Neural progenitor cell (in vitro differentiated cells): ENCODE results near the gene ATP5F1E. TPM values are rescaled to one million over a fixed set of nuclear protein-coding genes. Genes with fewer than 3 reads are reported as not detected.

Experiments used
- DNase-seq: peaks from one replicate; pipeline ENCODE4 v3.0.0-alpha.2; 2016; ENCODE audit warnings: low spot score
- H2AFZ ChIP-seq: fragments of 200-600 bp; sonication (generic); replicated peaks from 2 replicates; pipeline ENCODE4 v1.6.1; 2016; ENCODE audit warnings: antibody characterized with exemption
- H3F3A ChIP-seq: fragments of 200-600 bp; sonication (generic); 2 replicates; pipeline ENCODE4 v1.6.1; 2016; ENCODE audit warnings: antibody characterized with exemption, low read depth
- H3K27ac ChIP-seq: fragments of 200-600 bp; sonication (generic); 2 replicates; pipeline ENCODE4 v1.5.1; 2016; ENCODE audit warnings: mild to moderate bottlenecking
- H3K27me3 ChIP-seq: fragments of 200-600 bp; sonication (generic); 2 replicates; pipeline ENCODE4 v1.6.1; 2016; ENCODE audit warnings: mild to moderate bottlenecking, moderate library complexity
- H3K36me3 ChIP-seq: fragments of 200-600 bp; sonication (generic); 2 replicates; pipeline ENCODE4 v1.5.1; 2016
- H3K4me1 ChIP-seq: fragments of 200-600 bp; sonication (generic); 2 replicates; pipeline ENCODE4 v1.6.1; 2016; ENCODE audit warnings: mixed run types
- H3K4me2 ChIP-seq: fragments of 200-600 bp; sonication (generic); 2 replicates; pipeline ENCODE4 v1.6.1; 2016
- H3K4me3 ChIP-seq: fragments of 200-600 bp; sonication (generic); 2 replicates; pipeline ENCODE4 v1.5.1; 2016
- H3K79me2 ChIP-seq: fragments of 200-600 bp; sonication (generic); 2 replicates; pipeline ENCODE4 v1.6.1; 2016; ENCODE audit warnings: low read depth
- H3K9ac ChIP-seq: fragments of 200-600 bp; sonication (generic); 2 replicates; pipeline ENCODE4 v1.6.1; 2016
- H3K9me3 ChIP-seq: fragments of 200-600 bp; sonication (generic); 2 replicates; pipeline ENCODE4 v1.5.1; 2016; ENCODE audit warnings: low read depth
- H4K20me1 ChIP-seq: fragments of 200-600 bp; sonication (generic); 2 replicates; pipeline ENCODE4 v1.6.1; 2016; ENCODE audit warnings: low read depth
- H3K27ac Mint-ChIP-seq: 3 replicates; pipeline ENCODE4 v1.8.0; 2021; ENCODE audit warnings: mixed read lengths
- H3K27me3 Mint-ChIP-seq: 2 replicates; pipeline ENCODE4 v1.8.0; 2022; ENCODE audit warnings: low read depth, mild to moderate bottlenecking, inconsistent platforms, moderate library complexity, mixed read lengths; ENCODE audit not compliant: insufficient read depth
- H3K36me3 Mint-ChIP-seq: 3 replicates; pipeline ENCODE4 v1.8.0; 2021; ENCODE audit warnings: mixed read lengths
- H3K4me1 Mint-ChIP-seq: 3 replicates; pipeline ENCODE4 v1.8.0; 2021; ENCODE audit warnings: mixed read lengths
- H3K4me3 Mint-ChIP-seq: 3 replicates; pipeline ENCODE4 v1.8.0; 2021; ENCODE audit warnings: mild to moderate bottlenecking, moderate library complexity, mixed read lengths
- H3K9me3 Mint-ChIP-seq: 3 replicates; pipeline ENCODE4 v1.8.0; 2020; ENCODE audit warnings: mixed read lengths
- CTCF ChIP-seq: fragments of 200-600 bp; sonication (generic); IDR thresholded peaks from 2 replicates; pipeline ENCODE4 v1.5.1; 2017; ENCODE audit warnings: antibody characterized with exemption, mild to moderate bottlenecking
- EZH2 ChIP-seq: fragments of 200-600 bp; sonication (generic); IDR thresholded peaks from 2 replicates; pipeline ENCODE4 v1.6.1; 2017; ENCODE audit warnings: antibody characterized with exemption, mild to moderate bottlenecking, moderate library complexity
- EZH2phosphoT487 ChIP-seq: fragments of 200-600 bp; sonication (generic); IDR thresholded peaks from 2 replicates; pipeline ENCODE4 v1.6.1; 2017; ENCODE audit warnings: antibody characterized with exemption
- total RNA-seq: library from RNA; depleted of rRNA; stranded (reverse); fragments of >200 nt; gene quantifications from 2 replicates; pipeline ENCODE4 v1.2.3, GENCODE V29; 2015; ENCODE audit warnings: low replicate concordance

ATP5F1E gene
- total RNA-seq, 1 donor from 2014 or later, result 29.7 TPM

GRCh38 chr20:59073582-59073981 lies 41.4 kb upstream of the ATP5F1E start:
- Histone ChIP-seq H3K9ac (no peak overlapping the region), H2AFZ (no peak overlapping the region), H3F3A (no peaks in the 10 kb centered on the region), H3K27ac (no peak overlapping the region), H3K4me1 (no peaks in the 10 kb centered on the region), H3K79me2 (no peaks in the 10 kb centered on the region), H3K4me2 (no peak overlapping the region), H3K27me3 (peaks cover 29% of the 10 kb centered on the region), H3K4me3 (no peak overlapping the region), H3K9me3 (no peaks in the 10 kb centered on the region), H4K20me1 (no peaks in the 10 kb centered on the region), H3K36me3 (no peaks in the 10 kb centered on the region)
- Mint-ChIP-seq H3K4me3 (no peak overlapping the region), H3K4me1 (peaks cover 2% of the 10 kb centered on the region), H3K36me3 (no peaks in the 10 kb centered on the region), H3K27ac (no peak overlapping the region), H3K9me3 (no peaks in the 10 kb centered on the region), H3K27me3 (peaks cover 8% of the 10 kb centered on the region)
- TF ChIP-seq EZH2 (no peak), CTCF (no peak), EZH2phosphoT487 (no peak)
- DNase-seq, result no peak

- TF ChIP-seq EZH2phosphoT487 (no peak), EZH2 (no peak), CTCF (no peak)
- Mint-ChIP-seq H3K4me3 (no peak overlapping the region), H3K4me1 (peaks cover 2% of the 10 kb centered on the region), H3K36me3 (no peaks in the 10 kb centered on the region), H3K27ac (no peak overlapping the region), H3K9me3 (no peaks in the 10 kb centered on the region), H3K27me3 (peaks cover 4% of the 10 kb centered on the region)
- H3K27me3 ChIP-seq, result peaks cover 16% of the 10 kb centered on the region
- no peaks in the 10 kb centered on the region for H3K36me3 ChIP-seq
- H2AFZ ChIP-seq, result no peak overlapping the region
- no peak for DNase-seq
- no peaks in the 10 kb centered on the region for H3K4me1 ChIP-seq
- H4K20me1 ChIP-seq, result no peaks in the 10 kb centered on the region
- no peaks in the 10 kb centered on the region for H3F3A ChIP-seq
- H3K79me2 ChIP-seq, result no peaks in the 10 kb centered on the region
- no peaks in the 10 kb centered on the region for H3K9me3 ChIP-seq
- no peak overlapping the region for H3K9ac ChIP-seq
- H3K4me2 ChIP-seq, result no peak overlapping the region
- no peak overlapping the region for H3K4me3 ChIP-seq
- no peak overlapping the region for H3K27ac ChIP-seq
Observed at GRCh38 chr20:59071216-59071615, 39.1 kb upstream of the ATP5F1E start.

GRCh38 chr20:59069026-59069425 lies 36.9 kb upstream of the ATP5F1E start:
- no peaks in the 10 kb centered on the region for H3K36me3 ChIP-seq
- DNase-seq, result no peak
- H2AFZ ChIP-seq, result no peak overlapping the region

More at GRCh38 chr20:59069026-59069425, 36.9 kb upstream of the ATP5F1E start:
- H3K27ac ChIP-seq, result no peak overlapping the region
- peaks cover 4% of the 10 kb centered on the region for H3K27me3 ChIP-seq
- H3K4me1 Mint-ChIP-seq, result peaks cover 2% of the 10 kb centered on the region
- no peaks in the 10 kb centered on the region for H3K9me3 Mint-ChIP-seq
- H3K4me3 Mint-ChIP-seq, result no peak overlapping the region
- H3K9ac ChIP-seq, result no peak overlapping the region
- no peak overlapping the region for H3K4me2 ChIP-seq
- TF ChIP-seq CTCF, result no peak
- no peak for TF ChIP-seq EZH2phosphoT487
- TF ChIP-seq EZH2, result no peak
- no peak overlapping the region for H3K27ac Mint-ChIP-seq
- H3K36me3 Mint-ChIP-seq, result no peaks in the 10 kb centered on the region
- peaks cover 2% of the 10 kb centered on the region for H3K27me3 Mint-ChIP-seq
- H3K79me2 ChIP-seq, result no peaks in the 10 kb centered on the region
- H3K4me1 ChIP-seq, result no peaks in the 10 kb centered on the region
- no peaks in the 10 kb centered on the region for H4K20me1 ChIP-seq
- no peaks in the 10 kb centered on the region for H3F3A ChIP-seq
- no peaks in the 10 kb centered on the region for H3K9me3 ChIP-seq
- no peak overlapping the region for H3K4me3 ChIP-seq
